GOT3 (cell line): ENCODE results near the gene SLC35A5.

Experiments used
- DNase-seq: peaks from one replicate; lab custom pipeline; 2025; ENCODE audit warnings: mixed read lengths; lab: John Stamatoyannopoulos, UW

Gene SLC35A5

GRCh38 chr3:112572701-112573100, 10.9 kb downstream of the SLC35A5 start:
- no peak for DNase-seq

GRCh38 chr3:112579232-112579631, 17.4 kb downstream of the SLC35A5 start:
- no peak for DNase-seq

- no peak for DNase-seq
These were observed 17.9 kb downstream of the SLC35A5 start for GRCh38 chr3:112579697-112580096.

GRCh38 chr3:112582244-112582874, 20.5 kb downstream of the SLC35A5 start:
- DNase-seq: no peak

- no peak for DNase-seq
These were observed 21.3 kb downstream of the SLC35A5 start for GRCh38 chr3:112583105-112583504.

GRCh38 chr3:112585782-112586181, 23.9 kb downstream of the SLC35A5 start:
- no peak for DNase-seq

- no peak for DNase-seq
These were observed 25.5 kb downstream of the SLC35A5 start for GRCh38 chr3:112587336-112587735.

DNA sequence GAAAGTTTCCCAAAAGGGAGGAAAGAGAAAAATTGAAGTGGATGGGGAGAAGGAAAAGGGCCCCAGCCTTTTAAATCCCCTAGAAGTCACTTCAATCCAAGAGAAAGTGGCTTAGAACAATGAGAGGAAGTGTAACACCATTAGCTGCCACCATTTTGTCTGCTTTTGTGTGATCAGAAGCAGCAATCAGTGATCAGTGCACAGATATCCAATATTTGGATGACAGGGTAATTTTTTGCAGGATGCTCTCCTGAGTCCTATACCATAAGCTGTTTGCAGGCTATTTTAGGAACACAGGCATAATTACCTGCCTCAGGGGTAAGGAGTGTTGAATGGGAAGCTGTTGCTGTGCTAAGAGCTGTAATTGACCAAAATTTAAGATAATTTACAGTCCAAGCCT, 31.4 kb downstream of the SLC35A5 start:
- DNase-seq: no peak

DNA sequence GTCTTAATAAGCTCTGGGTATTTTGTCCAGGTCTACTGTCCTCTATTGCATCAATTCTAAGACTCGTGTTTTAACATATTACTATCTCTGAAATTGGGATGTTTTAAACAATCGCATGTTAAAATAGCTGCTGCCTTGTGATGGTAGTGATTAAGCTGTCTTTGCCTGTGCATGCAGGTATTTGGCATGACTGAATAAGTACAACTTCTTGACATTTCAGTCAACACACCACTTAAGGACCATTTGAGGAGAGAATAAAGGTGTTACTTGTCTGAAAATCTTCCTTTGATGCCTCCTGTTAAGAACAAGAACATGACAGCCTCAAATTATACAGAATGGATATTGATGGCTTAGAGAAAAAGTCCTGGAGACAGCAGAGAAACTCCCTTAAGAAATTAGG, 33.0 kb downstream of the SLC35A5 start:
- no peak for DNase-seq

GRCh38 chr3:112597945-112598344, 36.1 kb downstream of the SLC35A5 start:
- no peak for DNase-seq

DNA sequence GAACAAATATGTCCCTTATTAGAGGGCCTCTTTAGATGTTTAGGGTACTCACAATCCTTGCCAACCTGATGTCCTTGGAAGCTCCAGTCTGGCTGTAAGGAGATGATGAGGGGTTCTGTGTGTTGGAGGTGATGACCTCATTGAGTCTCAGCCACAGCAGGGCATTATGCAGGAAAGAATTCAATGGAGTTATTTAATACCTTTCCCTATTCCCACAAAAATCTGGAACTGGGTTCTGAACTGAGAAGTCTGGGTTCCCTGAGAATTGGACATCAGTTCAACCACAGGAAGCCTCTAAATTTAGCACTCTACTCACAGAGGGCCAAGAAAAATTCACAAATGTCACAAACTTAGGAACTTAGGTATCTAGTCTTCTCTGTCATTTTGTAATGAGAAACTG, 36.9 kb downstream of the SLC35A5 start:
- DNase-seq: no peak

DNA sequence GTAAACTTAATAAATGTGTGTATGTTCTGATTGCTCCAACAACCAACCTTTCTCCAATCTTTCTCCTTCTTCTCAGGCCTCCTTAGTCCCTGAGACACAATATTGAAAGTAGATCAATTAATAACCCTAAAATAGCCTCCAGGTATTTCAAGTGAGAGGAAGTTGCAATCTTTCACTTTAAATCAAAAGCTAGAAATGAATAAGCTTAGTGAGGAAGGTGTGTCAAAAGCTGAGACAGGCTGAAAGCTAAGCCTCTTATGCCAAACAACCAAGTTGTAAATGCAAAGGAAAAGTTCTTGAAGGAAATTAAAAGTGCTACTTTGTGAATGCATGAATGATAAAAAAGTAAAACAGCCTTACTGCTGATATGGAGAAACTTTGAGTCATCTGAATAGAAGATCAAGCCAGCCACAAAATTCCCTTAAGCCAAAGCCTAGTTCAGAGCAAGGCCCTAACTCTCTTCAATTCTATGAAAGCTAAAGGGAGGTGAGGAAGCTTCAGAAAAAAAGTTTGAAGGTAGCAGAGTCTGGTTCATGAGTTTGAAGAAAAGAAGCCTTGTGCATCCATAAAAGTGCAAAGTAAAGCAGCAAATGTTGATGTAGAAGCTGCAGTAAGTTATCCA, 40.5 kb downstream of the SLC35A5 start:
- no peak for DNase-seq

DNA sequence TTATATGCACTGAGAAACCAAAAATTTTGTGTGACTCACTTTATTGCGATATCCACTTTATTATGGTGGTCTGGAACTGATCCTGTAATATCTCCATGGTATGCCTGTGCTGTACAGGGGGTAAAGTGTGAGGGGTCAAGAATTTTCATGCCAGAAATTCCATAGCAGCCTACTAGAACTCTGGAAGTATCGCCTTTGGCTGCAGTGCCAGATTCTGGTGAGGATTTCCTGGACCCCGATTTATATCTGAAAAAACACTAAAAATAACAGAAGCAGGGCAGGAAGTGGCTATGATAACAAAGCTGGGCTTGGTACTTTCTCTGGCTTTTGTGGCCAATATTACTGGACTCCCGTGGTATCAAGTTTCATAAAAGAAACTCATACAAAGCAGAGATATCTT, 42.7 kb downstream of the SLC35A5 start:
- no peak for DNase-seq

DNA sequence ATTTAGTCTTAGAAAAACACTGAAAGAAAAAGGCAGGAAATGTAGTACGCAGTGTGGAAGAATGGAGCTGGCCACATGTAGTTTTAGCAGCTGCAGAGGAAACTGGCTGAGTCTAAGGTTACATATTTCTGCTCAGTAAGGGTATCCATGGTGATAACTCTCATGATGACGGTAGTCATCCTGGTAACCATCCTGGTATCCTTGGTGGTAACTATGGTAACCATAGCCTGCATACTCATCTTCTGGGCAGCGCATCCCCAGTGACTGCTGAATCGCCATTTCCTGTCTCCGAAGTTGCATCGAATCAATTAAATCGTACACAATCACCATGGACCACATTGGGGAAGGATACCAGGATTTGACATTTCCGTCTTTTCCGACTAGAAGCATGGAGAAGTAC, 43.4 kb downstream of the SLC35A5 start:
- no peak for DNase-seq

DNA sequence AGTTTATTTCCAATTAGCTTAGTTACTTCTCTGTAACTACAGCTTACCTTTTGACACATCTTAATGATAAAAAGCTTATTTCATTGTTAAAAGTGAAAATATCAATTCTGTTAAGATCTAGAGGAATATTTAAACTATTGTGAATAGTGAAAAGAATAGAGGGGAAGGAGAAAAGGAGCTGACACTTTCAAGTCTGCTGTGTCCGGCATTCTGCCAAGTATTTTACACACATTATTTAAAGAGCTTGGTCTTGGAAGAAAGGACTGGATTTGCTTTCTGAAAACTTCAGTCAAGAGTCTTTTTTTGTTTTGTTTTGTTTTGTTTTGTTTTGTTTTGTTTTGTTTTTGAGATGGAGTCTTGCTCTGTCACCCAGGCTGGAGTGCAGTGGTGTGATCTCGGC, 44.3 kb downstream of the SLC35A5 start:
- DNase-seq: no peak

DNA sequence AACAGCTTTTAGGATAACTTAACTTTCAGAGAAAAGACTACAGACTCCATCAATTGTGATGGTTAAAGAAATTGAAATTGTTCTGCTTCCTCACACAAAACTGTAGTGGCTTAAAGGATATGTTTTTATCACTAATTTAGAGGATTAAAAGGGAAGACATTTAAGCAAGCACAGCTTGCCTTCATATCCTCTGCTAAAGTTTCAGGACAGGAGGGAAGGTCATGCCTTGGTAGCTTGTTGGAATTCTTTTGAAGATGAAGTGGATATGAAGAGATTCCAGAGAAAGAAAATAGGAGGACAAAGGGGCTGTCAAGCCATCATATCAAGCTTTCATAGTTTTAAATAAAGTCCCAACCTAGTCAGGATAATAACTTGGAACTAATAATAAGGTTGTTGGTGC, 46.0 kb downstream of the SLC35A5 start:
- DNase-seq: no peak

DNA sequence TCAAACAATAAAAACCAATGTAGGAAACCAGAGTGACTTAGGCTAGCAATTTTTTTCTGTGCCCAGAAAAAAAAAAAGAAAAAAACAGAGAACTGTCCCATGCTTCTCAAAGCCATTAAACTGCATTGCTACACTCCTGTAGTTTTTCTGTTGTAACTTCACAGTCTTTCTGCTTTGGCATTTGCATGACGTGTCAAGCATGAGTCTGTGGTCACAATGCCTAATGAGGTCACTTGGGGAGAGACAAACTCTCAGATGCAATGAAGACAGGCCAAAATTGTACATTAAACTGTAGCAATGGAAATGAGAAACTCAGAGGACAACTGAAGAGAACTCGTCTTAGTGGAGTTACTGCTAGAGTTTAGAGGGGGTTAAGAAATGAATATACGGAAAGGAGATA, 48.3 kb downstream of the SLC35A5 start:
- DNase-seq: no peak

DNA sequence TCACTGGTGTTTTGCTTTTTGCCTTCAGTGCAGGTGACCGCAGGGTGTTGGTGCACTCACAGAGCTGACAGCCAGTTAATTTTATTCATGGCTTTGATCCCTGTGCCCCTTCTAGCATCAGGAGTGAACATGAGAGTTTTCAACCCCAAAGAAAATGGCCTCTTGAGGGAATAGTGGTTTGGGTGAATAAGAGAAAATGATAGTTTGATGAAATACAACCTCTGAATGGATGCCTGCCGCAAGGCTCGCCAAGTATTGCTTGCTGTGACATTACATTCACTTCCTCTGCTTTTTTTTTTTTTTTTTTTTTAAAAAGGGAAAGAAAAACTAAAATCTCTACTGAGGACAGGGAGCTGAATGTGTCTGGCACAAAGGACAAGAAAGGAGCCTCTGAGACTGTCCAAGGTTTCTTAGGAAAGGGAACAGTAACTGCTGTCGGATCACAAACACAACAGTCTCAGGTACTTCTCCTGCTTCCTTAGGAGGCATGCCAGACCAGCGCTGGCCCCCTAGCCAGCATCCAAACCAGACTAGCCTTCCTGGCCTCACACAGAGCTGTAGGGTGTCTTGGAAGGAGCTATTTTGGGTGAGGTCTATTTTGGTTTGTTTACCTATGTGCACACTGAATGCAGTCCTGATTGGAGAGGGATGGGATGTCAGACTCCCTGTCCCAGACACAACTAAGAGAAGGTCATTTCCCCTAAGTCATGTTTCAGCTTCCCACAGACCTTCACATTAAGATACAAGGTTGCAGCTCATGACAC, 50.1 kb downstream of the SLC35A5 start:
- DNase-seq: no peak

DNA sequence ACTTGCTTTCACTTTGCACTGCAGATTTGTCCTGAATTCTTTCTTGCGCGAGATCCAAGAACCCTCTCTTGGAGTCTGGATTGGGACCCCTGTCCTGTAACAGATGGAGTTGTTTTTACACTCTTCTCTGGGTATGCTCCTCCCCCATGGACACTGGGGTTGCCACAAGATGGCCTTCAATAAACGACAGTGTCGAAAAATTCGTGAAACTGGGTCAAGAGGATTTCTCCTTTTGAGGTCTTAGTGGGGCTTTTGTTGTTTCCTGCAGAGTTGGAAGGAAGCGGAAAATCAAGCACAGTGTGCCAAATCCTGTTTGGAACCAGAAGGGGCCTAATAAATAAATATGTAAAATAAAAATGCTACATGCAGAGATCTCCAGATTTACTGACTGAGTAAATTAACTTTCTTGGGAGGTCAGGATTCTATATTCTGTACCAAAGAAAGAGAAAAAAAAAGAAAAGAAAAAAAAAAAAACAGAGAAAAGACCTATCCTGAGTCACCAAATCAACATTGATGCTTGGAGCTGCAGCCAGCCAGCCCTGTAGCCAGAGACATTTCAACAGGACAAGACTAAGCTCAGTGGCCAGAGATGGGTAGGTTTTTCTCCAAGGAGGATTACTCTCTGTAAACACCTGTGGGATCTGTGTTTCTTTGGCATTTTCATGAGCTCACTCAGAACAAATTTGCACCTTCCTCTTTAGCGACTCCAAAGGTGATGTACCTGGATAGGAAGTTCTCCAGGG, 54.3 kb downstream of the SLC35A5 start:
- DNase-seq: no peak

DNA sequence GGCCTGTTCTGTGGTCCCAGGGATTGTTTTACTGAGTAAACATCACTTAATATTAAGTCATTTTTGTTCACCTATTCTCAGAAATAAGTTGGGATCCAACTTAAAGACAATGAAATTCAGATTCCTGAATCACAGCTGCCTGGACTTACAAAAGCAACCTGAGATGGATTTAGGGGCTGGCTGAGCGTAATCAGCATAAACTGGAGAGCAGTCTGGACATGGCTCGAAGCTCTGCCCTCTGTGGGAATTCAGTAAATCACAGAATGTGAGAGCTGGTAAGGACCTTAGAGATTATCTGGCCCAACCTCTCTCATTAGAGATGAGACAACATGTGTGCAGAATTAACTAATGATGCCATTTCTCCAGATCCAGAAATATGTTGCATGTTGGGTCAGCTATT, 55.4 kb downstream of the SLC35A5 start:
- DNase-seq: no peak

DNA sequence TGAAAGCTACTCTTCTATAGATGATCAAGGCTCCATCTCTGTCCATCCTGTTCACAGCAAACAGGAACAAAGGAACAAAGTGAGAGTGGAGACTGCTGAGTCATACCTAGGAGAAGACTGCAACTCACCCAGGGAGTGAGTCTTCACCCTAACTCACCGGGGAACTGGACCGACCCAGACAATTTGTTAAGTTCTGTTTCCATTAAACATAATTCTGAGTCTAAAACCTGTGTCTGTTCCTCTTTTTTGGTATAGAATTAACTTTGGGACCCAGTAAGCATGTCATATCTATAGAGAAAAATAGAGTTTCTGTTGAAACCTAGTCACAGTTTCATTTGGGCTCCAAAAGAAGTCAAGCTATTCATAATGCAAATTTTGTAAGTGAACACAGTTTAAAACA, 57.5 kb downstream of the SLC35A5 start:
- DNase-seq: no peak

DNA sequence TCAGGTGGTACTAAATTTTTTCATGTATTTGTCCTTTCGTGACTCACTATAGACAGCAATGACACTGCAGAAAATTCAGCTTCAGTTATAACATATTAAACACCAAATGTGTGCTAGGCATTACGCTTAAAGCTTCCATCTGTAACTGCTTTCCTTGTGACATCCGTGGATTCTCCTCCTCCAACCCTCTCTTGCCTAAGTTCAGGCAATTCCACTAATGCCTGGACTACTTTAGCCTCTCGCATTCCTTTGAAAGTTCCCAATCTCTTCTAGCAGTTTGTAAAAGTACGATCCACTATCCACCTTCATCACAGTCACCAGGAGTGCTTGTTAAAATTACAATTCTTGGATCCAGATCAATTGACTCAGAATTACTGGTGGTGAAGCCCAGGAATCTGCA, 61.4 kb downstream of the SLC35A5 start:
- DNase-seq: no peak

DNA sequence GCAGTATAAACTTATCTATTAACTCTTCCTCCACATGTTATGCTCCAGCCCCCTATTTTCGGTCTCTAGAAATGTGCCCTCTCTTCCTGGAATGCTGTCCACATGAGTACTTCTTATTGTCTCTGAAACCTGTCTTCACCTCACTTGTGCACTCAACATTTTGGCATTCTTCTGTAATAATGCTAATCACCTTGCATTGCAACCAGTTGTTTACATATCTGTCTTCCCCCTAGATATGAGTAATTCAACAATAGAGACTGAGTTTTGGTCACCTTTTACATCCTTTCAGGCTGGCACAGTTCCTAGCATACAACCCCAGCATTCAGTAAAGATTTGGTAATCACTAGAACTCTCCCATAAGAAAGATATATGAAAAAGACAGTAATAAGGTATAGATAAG, 61.9 kb downstream of the SLC35A5 start:
- no peak for DNase-seq
